Nephron progenitor cell (in vitro differentiated cells): ENCODE data around the gene RAB25.
A peak's percentile ranks its signal among the peaks of the same experiment; 100 is the strongest.

Experiments
- DNase-seq: peaks from one replicate; pipeline ENCODE4 v3.0.0; 2021
- H3K27ac Mint-ChIP-seq: 2 replicates; pipeline ENCODE4 v1.8.0; 2021; ENCODE audit warnings: mild to moderate bottlenecking, moderate library complexity, mixed read lengths
- H3K27me3 Mint-ChIP-seq: 2 replicates; pipeline ENCODE4 v1.8.0; 2021; ENCODE audit warnings: mild to moderate bottlenecking, low read depth, mixed read lengths; ENCODE audit not compliant: poor library complexity
- H3K36me3 Mint-ChIP-seq: 2 replicates; pipeline ENCODE4 v1.8.0; 2021; ENCODE audit warnings: low read depth, mixed read lengths
- H3K4me1 Mint-ChIP-seq: 2 replicates; pipeline ENCODE4 v1.8.0; 2021; ENCODE audit warnings: mixed read lengths
- H3K4me3 Mint-ChIP-seq: 2 replicates; pipeline ENCODE4 v1.8.0; 2021; ENCODE audit warnings: mild to moderate bottlenecking, moderate library complexity, mixed read lengths
- H3K9me3 Mint-ChIP-seq: 2 replicates; pipeline ENCODE4 v1.8.0; 2021; ENCODE audit warnings: mild to moderate bottlenecking, moderate library complexity, mixed read lengths
- TF ChIP-seq, protein P1 (sequence below): fragments of 200-600 bp; sonication (generic); IDR thresholded peaks from 2 replicates; pipeline ENCODE4 v1.5.0; 2021; ENCODE audit warnings: antibody characterized with exemption

RAB25 gene

DNA sequence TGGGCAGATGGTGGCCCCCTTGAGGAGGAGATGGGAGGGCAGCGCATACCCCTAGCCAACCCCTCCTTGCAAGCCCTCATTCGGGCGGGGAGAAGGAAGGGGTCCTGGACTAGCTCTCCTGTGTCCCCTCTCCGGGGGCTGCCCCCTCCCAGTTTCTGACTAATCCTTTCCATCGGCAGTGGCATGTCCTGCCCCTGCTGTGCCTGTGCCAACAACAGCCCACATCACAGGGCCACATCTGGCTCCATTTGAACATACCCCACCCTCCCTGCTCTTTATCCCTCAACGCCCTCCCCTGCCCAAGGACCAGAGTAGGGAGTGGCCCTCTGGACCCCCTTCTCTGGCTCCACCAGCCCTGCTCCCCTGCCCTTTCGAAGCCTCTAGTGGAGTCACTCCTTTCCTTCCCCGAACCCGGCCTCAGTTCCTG lies 42.6 kb downstream of the RAB25 start:
- no peak overlapping the region for H3K4me3 Mint-ChIP-seq
- peak overlapping the region; percentile 61 for H3K27ac Mint-ChIP-seq
- H3K27me3 Mint-ChIP-seq, result peaks cover 10% of the 10 kb centered on the region
- peaks cover 71% of the 10 kb centered on the region for H3K4me1 Mint-ChIP-seq
- TF ChIP-seq, protein P1, sequence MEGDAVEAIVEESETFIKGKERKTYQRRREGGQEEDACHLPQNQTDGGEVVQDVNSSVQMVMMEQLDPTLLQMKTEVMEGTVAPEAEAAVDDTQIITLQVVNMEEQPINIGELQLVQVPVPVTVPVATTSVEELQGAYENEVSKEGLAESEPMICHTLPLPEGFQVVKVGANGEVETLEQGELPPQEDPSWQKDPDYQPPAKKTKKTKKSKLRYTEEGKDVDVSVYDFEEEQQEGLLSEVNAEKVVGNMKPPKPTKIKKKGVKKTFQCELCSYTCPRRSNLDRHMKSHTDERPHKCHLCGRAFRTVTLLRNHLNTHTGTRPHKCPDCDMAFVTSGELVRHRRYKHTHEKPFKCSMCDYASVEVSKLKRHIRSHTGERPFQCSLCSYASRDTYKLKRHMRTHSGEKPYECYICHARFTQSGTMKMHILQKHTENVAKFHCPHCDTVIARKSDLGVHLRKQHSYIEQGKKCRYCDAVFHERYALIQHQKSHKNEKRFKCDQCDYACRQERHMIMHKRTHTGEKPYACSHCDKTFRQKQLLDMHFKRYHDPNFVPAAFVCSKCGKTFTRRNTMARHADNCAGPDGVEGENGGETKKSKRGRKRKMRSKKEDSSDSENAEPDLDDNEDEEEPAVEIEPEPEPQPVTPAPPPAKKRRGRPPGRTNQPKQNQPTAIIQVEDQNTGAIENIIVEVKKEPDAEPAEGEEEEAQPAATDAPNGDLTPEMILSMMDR, result no peak
- H3K36me3 Mint-ChIP-seq, result peaks cover 5% of the 10 kb centered on the region
- H3K9me3 Mint-ChIP-seq, result no peaks in the 10 kb centered on the region
- no peak for DNase-seq

- peaks cover 10% of the 10 kb centered on the region for H3K27me3 Mint-ChIP-seq
- H3K36me3 Mint-ChIP-seq, result peaks cover 4% of the 10 kb centered on the region
- TF ChIP-seq, protein P1, result no peak
- peak overlapping the region; percentile 86 for H3K27ac Mint-ChIP-seq
- peak overlapping the region; percentile 26 for H3K4me3 Mint-ChIP-seq
- DNase-seq, result no peak
- peaks cover 70% of the 10 kb centered on the region for H3K4me1 Mint-ChIP-seq
- H3K9me3 Mint-ChIP-seq, result no peaks in the 10 kb centered on the region
These were observed 43.3 kb downstream of the RAB25 start for GRCh38 chr1:156104065-156104810.

- H3K36me3 Mint-ChIP-seq, result peaks cover 7% of the 10 kb centered on the region
- peak overlapping the region; percentile 73 for H3K4me3 Mint-ChIP-seq
- H3K4me1 Mint-ChIP-seq, result peaks cover 68% of the 10 kb centered on the region
- TF ChIP-seq, protein P1, result no peak
- H3K27me3 Mint-ChIP-seq, result peaks cover 10% of the 10 kb centered on the region
- H3K27ac Mint-ChIP-seq, result peak overlapping the region; percentile 98
- no peak for DNase-seq
- H3K9me3 Mint-ChIP-seq, result no peaks in the 10 kb centered on the region
These were observed 44.2 kb downstream of the RAB25 start for GRCh38 chr1:156104861-156105832.

- peaks cover 14% of the 10 kb centered on the region for H3K36me3 Mint-ChIP-seq
- peak overlapping the region; percentile 96 for H3K27ac Mint-ChIP-seq
- TF ChIP-seq, protein P1, result no peak
- no peaks in the 10 kb centered on the region for H3K9me3 Mint-ChIP-seq
- peaks cover 10% of the 10 kb centered on the region for H3K27me3 Mint-ChIP-seq
- peak overlapping the region; percentile 61 for H3K4me3 Mint-ChIP-seq
- no peak for DNase-seq
- peaks cover 54% of the 10 kb centered on the region for H3K4me1 Mint-ChIP-seq
These were observed 45.9 kb downstream of the RAB25 start for GRCh38 chr1:156106624-156107488.

DNA sequence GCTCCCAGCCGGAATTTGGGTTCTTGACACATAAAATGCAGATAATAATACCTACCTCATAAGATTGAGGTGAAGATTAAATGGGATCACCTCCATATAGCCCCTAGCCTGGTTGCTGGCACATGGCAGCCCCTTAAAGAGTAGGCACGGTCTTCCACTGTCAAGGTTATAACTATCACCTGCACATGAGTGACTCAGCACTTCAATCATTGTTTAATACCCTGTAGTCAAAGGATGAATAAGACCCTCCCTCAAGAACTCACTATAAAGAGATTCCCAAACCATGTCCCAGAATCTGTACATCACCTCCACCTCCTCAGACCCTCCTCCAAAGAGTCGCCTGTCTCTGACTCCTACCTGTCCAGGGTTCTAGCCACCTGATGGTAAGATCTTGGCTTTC lies 47.1 kb downstream of the RAB25 start:
- no peak overlapping the region for H3K27ac Mint-ChIP-seq
- TF ChIP-seq, protein P1, result no peak
- no peak for DNase-seq
- peaks cover 11% of the 10 kb centered on the region for H3K36me3 Mint-ChIP-seq
- H3K4me1 Mint-ChIP-seq, result peaks cover 50% of the 10 kb centered on the region
- peaks cover 12% of the 10 kb centered on the region for H3K27me3 Mint-ChIP-seq
- H3K9me3 Mint-ChIP-seq, result no peaks in the 10 kb centered on the region
- no peak overlapping the region for H3K4me3 Mint-ChIP-seq
